ENCODE measurements around the gene FASN.

FASN gene

GRCh38 chr17:82037092-82037888, 60.7 kb downstream of the FASN start, which contains the start of gene DCXR:
DCXR (minus strand) TSS chr17:82037697; CDS start chr17:82037682, 15 bp downstream.
- DNase-seq, result peak; percentile 88 to 89

GRCh38 chr17:82036634-82037091, 61.4 kb downstream of the FASN start:
- no peak for DNase-seq

- DNase-seq, result no peak
Observed at GRCh38 chr17:82035956-82036633, 61.9 kb downstream of the FASN start.

- no peak for DNase-seq
Observed at GRCh38 chr17:82035488-82035887, 62.5 kb downstream of the FASN start.

GRCh38 chr17:82034371-82035011, 63.5 kb downstream of the FASN start:
- no peak for DNase-seq

- DNase-seq, result no peak
Observed at GRCh38 chr17:82033359-82034085, 64.5 kb downstream of the FASN start.

- no peak for DNase-seq
Observed at GRCh38 chr17:82031885-82032627, 66.0 kb downstream of the FASN start.

- DNase-seq, result no peak
Observed at GRCh38 chr17:82031303-82031884, 66.6 kb downstream of the FASN start, which contains the start of gene RAC3. RAC3 (plus strand) TSS chr17:82031678; CDS start chr17:82031762, 84 bp downstream.

GRCh38 chr17:82030470-82031302, 67.3 kb downstream of the FASN start:
- peak; percentile 78 for DNase-seq

GRCh38 chr17:82029990-82030469, 68.0 kb downstream of the FASN start:
- DNase-seq, result no peak

- no peak for DNase-seq
Observed at GRCh38 chr17:82029391-82029790, 68.6 kb downstream of the FASN start.

- no peak for DNase-seq
Observed at GRCh38 chr17:82028966-82029365, 69.1 kb downstream of the FASN start.
